Ishikawa (cell line): Measurements from ENCODE around the gene FKBP2.

Experiments
- CREB1 ChIP-seq: IDR thresholded peaks from 2 replicates; pipeline ENCODE4 v1.6.1; 2012; ENCODE audit warnings: low read depth
- MAX ChIP-seq: IDR thresholded peaks from 2 replicates; pipeline ENCODE4 v1.6.1; 2012
- NFIC ChIP-seq: IDR thresholded peaks from 2 replicates; pipeline ENCODE4 v1.6.1; 2012
- REST ChIP-seq: IDR thresholded peaks from 2 replicates; pipeline ENCODE4 v1.6.1; 2012; ENCODE audit warnings: low read depth, mild to moderate bottlenecking
- TCF12 ChIP-seq: IDR thresholded peaks from 2 replicates; pipeline ENCODE4 v1.6.1; 2012; ENCODE audit warnings: low read depth
- YY1 ChIP-seq: IDR thresholded peaks from 2 replicates; pipeline ENCODE4 v1.6.1; 2012; ENCODE audit warnings: low read depth

GRCh38 chr11:64258946-64259532, 18.1 kb downstream of the FKBP2 start:
- TF ChIP-seq MAX, result no peak
- no peak for TF ChIP-seq TCF12
- no peak for TF ChIP-seq NFIC
- TF ChIP-seq REST, result no peak
- TF ChIP-seq YY1, result no peak
- no peak for TF ChIP-seq CREB1
